DND-41 (cell line): ENCODE measurements around the gene SEPHS1.

Source experiments
- EZH2 ChIP-seq: IDR thresholded peaks from 3 replicates; pipeline ENCODE4 v1.6.1; 2012; ENCODE audit warnings: borderline replicate concordance, low read depth, mild to moderate bottlenecking, moderate library complexity, low read length, inconsistent platforms; ENCODE audit not compliant: severe bottlenecking
- TF ChIP-seq, protein P1 (sequence below): IDR thresholded peaks from 2 replicates; pipeline ENCODE4 v1.5.1; 2012; ENCODE audit warnings: borderline replicate concordance, low read length, moderate library complexity, mild to moderate bottlenecking; ENCODE audit not compliant: poor library complexity, severe bottlenecking; ENCODE audit errors: extremely low read depth

DNA sequence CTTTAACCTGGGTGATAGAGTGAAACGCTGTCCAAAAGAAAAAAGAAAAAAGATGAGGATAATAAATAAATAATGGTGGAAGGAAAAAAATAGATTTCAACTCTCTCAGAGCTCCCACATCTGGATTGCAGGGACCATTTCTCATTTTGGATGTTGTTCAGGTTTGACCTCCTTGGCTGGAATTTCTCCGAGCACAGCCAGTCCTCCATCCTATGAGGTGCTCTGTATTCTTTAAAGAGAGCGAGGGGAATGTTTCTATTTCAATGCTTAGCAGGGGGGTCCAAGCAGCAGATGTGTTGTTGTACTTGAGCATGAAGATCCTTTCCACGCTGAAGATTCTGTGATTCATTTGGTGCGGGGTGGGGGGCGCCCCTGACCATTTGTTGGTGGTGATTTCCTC is 17.7 kb upstream of the SEPHS1 start:
- TF ChIP-seq, protein P1, sequence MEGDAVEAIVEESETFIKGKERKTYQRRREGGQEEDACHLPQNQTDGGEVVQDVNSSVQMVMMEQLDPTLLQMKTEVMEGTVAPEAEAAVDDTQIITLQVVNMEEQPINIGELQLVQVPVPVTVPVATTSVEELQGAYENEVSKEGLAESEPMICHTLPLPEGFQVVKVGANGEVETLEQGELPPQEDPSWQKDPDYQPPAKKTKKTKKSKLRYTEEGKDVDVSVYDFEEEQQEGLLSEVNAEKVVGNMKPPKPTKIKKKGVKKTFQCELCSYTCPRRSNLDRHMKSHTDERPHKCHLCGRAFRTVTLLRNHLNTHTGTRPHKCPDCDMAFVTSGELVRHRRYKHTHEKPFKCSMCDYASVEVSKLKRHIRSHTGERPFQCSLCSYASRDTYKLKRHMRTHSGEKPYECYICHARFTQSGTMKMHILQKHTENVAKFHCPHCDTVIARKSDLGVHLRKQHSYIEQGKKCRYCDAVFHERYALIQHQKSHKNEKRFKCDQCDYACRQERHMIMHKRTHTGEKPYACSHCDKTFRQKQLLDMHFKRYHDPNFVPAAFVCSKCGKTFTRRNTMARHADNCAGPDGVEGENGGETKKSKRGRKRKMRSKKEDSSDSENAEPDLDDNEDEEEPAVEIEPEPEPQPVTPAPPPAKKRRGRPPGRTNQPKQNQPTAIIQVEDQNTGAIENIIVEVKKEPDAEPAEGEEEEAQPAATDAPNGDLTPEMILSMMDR = no peak
- TF ChIP-seq EZH2 = no peak
